SK-N-SH (cell line): ENCODE measurements around the gene PRKACA. TPM values are rescaled to one million over a fixed set of nuclear protein-coding genes. Genes with fewer than 3 reads are reported as not detected.

ENCODE experiments used
- CTCF ChIA-PET: fragments of 300-600, 350-600 bp; formaldehyde crosslinking; extraction: SDS; loops from one replicate; lab custom pipeline; 2021; lab: Yijun Ruan, JAX
- POLR2A ChIA-PET: fragments of 350-600 bp; sonication (Branson Sonifier 250); formaldehyde crosslinking; extraction: SDS; loops from one replicate; lab custom pipeline; 2020; ENCODE audit warnings: antibody characterized with exemption, inconsistent platforms; lab: Yijun Ruan, JAX
- DNase-seq: peaks from one replicate; pipeline ENCODE4 v3.0.0; 2012
- H2AFZ ChIP-seq: fragments of 200-600 bp; sonication (generic); 2 replicates; pipeline ENCODE4 v1.8.1; 2016; ENCODE audit warnings: antibody characterized with exemption, mild to moderate bottlenecking, low read depth
- H3F3A ChIP-seq: fragments of 200-600 bp; sonication (generic); replicated peaks from 2 replicates; pipeline ENCODE3; 2016; ENCODE audit warnings: antibody characterized with exemption, mild to moderate bottlenecking; ENCODE audit not compliant: insufficient read depth
- H3K27ac ChIP-seq, 2 experiments: fragments of 200-500 bp in 1 of 2; fragments of 200-600 bp in 1 of 2; sonication (Bioruptor generic) in 1 of 2; sonication (generic), shearing (Covaris generic) in 1 of 2; 2 replicates each; pipeline versions ENCODE4 v1.5.1 to v1.6.1; 2014 to 2016; ENCODE audit warnings: low read depth in 2 of 2, inconsistent platforms in 1 of 2, low read length in 1 of 2, mild to moderate bottlenecking in 1 of 2, mixed read lengths in 1 of 2
- H3K27me3 ChIP-seq: fragments of 200-600 bp; sonication (generic), shearing (Covaris generic); 2 replicates; pipeline ENCODE4 v1.6.1; 2016; ENCODE audit warnings: mixed run types; ENCODE audit not compliant: insufficient read depth
- H3K36me3 ChIP-seq, 2 experiments: fragments of 200-500 bp in 1 of 2; fragments of 200-600 bp in 1 of 2; sonication (Bioruptor generic) in 1 of 2; sonication (generic) in 1 of 2; replicated peaks in 1 of 2; 2 replicates each; pipeline versions ENCODE3 to v1.5.1; 2014 to 2016; ENCODE audit warnings: low read length in 1 of 2, mild to moderate bottlenecking in 1 of 2; ENCODE audit not compliant: insufficient read depth in 2 of 2, control insufficient read depth in 1 of 2
- H3K4me1 ChIP-seq, 2 experiments: fragments of 200-500 bp in 1 of 2; fragments of 200-600 bp in 1 of 2; sonication (Bioruptor generic) in 1 of 2; sonication (generic), shearing (Covaris generic) in 1 of 2; 2 replicates each; pipeline versions ENCODE4 v1.5.1 to v1.6.1; 2014 to 2016; ENCODE audit warnings: low read depth in 1 of 2, low read length in 1 of 2, mixed run types in 1 of 2; ENCODE audit not compliant: insufficient read depth in 2 of 2, control insufficient read depth in 1 of 2
- H3K4me2 ChIP-seq: fragments of 200-600 bp; sonication (generic), shearing (Covaris generic); 2 replicates; pipeline ENCODE4 v1.6.1; 2017; ENCODE audit warnings: mixed run types
- H3K4me3 ChIP-seq, 2 experiments: fragments of 200-500 bp in 1 of 2; fragments of 200-600 bp in 1 of 2; sonication (Bioruptor generic) in 1 of 2; sonication (generic), shearing (Covaris generic) in 1 of 2; 2 replicates each; pipeline versions ENCODE4 v1.5.1 to v1.8.1; 2014 to 2016; ENCODE audit warnings: low read depth in 2 of 2, inconsistent platforms in 1 of 2, low read length in 1 of 2, mild to moderate bottlenecking in 1 of 2, mixed read lengths in 1 of 2, moderate library complexity in 1 of 2
- H3K79me2 ChIP-seq: fragments of 200-600 bp; sonication (generic); 2 replicates; pipeline ENCODE4 v1.8.1; 2017; ENCODE audit warnings: mild to moderate bottlenecking; ENCODE audit not compliant: insufficient read depth
- H3K9ac ChIP-seq: fragments of 200-600 bp; sonication (generic); 2 replicates; pipeline ENCODE4 v1.6.1; 2017; ENCODE audit warnings: mixed run types
- H3K9me2 ChIP-seq: fragments of 200-600 bp; sonication (generic); 2 replicates; pipeline ENCODE4 v1.6.1; 2017; ENCODE audit warnings: mixed run types
- H3K9me3 ChIP-seq: fragments of 200-600 bp; sonication (generic); 2 replicates; pipeline ENCODE4 v1.6.1; 2017; ENCODE audit warnings: mixed run types, mild to moderate bottlenecking, moderate library complexity
- H4K20me1 ChIP-seq: fragments of 200-600 bp; sonication (generic); 2 replicates; pipeline ENCODE4 v1.6.1; 2017; ENCODE audit warnings: mild to moderate bottlenecking, mixed run types; ENCODE audit not compliant: insufficient read depth
- CHD2 ChIP-seq: fragments of 150-350 bp; IDR thresholded peaks from 2 replicates; pipeline ENCODE4 v1.6.1; 2018; ENCODE audit warnings: low read length; ENCODE audit not compliant: partially characterized antibody
- CTCF ChIP-seq: fragments of 200-600 bp; sonication (generic); IDR thresholded peaks from 2 replicates; pipeline ENCODE4 v1.6.1; 2017; ENCODE audit warnings: antibody characterized with exemption, mild to moderate bottlenecking, moderate library complexity
- ELF1 ChIP-seq: IDR thresholded peaks from 2 replicates; pipeline ENCODE4 v1.4.0; 2012
- EP300 ChIP-seq, 2 experiments: IDR thresholded peaks; 2 replicates each; pipeline versions ENCODE4 v1.4.0 to v1.6.1; 2012; ENCODE audit warnings: borderline replicate concordance in 1 of 2, low read depth in 1 of 2, low read length in 1 of 2
- EZH2phosphoT487 ChIP-seq: fragments of 200-600 bp; sonication (generic); IDR thresholded peaks from 2 replicates; pipeline ENCODE4 v1.6.1; 2017; ENCODE audit warnings: low read depth, mixed run types, mild to moderate bottlenecking, antibody characterized with exemption, moderate library complexity, borderline replicate concordance
- FOSL2 ChIP-seq: IDR thresholded peaks from 2 replicates; pipeline ENCODE4 v1.4.0; 2012; ENCODE audit warnings: low read depth, mild to moderate bottlenecking, moderate library complexity, borderline replicate concordance
- GABPA ChIP-seq: IDR thresholded peaks from 2 replicates; pipeline ENCODE4 v1.4.0; 2012; ENCODE audit warnings: low read depth, mild to moderate bottlenecking
- GATA2 ChIP-seq: sonication (generic); formaldehyde crosslinking; IDR thresholded peaks from 2 replicates; pipeline ENCODE4 v1.5.0; 2020; ENCODE audit warnings: mild to moderate bottlenecking, missing genetic modification reagents
- JUND ChIP-seq: IDR thresholded peaks from 2 replicates; pipeline ENCODE4 v1.4.0; 2012
- MEF2A ChIP-seq: IDR thresholded peaks from 2 replicates; pipeline ENCODE4 v1.4.0; 2012; ENCODE audit warnings: low read depth, borderline replicate concordance
- NRF1 ChIP-seq: IDR thresholded peaks from 2 replicates; pipeline ENCODE4 v1.6.1; 2012; ENCODE audit warnings: low read depth, mild to moderate bottlenecking, low read length
- PBX3 ChIP-seq: IDR thresholded peaks from 2 replicates; pipeline ENCODE4; 2012
- POLR2AphosphoS5 ChIP-seq: IDR thresholded peaks from 2 replicates; pipeline ENCODE4 v1.6.1; 2012; ENCODE audit warnings: low read depth, low read length
- RAD21 ChIP-seq: IDR thresholded peaks from 2 replicates; pipeline ENCODE4 v1.6.1; 2012; ENCODE audit warnings: mild to moderate bottlenecking, low read length
- RXRA ChIP-seq: IDR thresholded peaks from 2 replicates; pipeline ENCODE4 v1.4.0; 2012; ENCODE audit warnings: low read depth, mild to moderate bottlenecking, borderline replicate concordance
- SIN3A ChIP-seq: IDR thresholded peaks from 2 replicates; pipeline ENCODE4 v1.6.1; 2012; ENCODE audit warnings: low read depth, mild to moderate bottlenecking, low read length, moderate library complexity, borderline replicate concordance
- SMC3 ChIP-seq: IDR thresholded peaks from 2 replicates; pipeline ENCODE4 v1.6.1; 2012; ENCODE audit warnings: low read depth, low read length, improper control_type of control experiment
- TAF1 ChIP-seq: IDR thresholded peaks from 2 replicates; pipeline ENCODE4 v1.6.1; 2012; ENCODE audit warnings: low read depth, mild to moderate bottlenecking, low read length, moderate library complexity, borderline replicate concordance
- TEAD4 ChIP-seq: IDR thresholded peaks from 2 replicates; pipeline ENCODE4 v1.4.0; 2012; ENCODE audit warnings: mild to moderate bottlenecking, borderline replicate concordance; ENCODE audit not compliant: insufficient read depth
- USF2 ChIP-seq: fragments of 150-350 bp; IDR thresholded peaks from 2 replicates; pipeline ENCODE4 v1.6.1; 2017; ENCODE audit warnings: antibody characterized with exemption, low read length, low read depth, borderline replicate concordance
- WGBS: methylation state at CpG from one replicate; pipeline ENCODE4 v1.1.6; 2017; ENCODE audit warnings: low lambda C conversion rate; 5-methylcytosine and 5-hydroxymethylcytosine counted together
- polyA plus RNA-seq, 3 experiments: library from polyadenylated mRNA; depleted of rRNA; stranded (reverse); fragments of >200 nt; gene quantifications; 2 replicates each; pipeline ENCODE4 v1.2.3, GENCODE V29; 2012

Gene PRKACA
- polyA plus RNA-seq, 1 of the 3 experiments (the other 2 are of a cell fraction): 48.4 TPM

GRCh38 chr19:14105680-14106079 is 11.9 kb downstream of the PRKACA start:
- H3K9me2 ChIP-seq: no peaks in the 10 kb centered on the region
- 96% methylated on average over 8 of the region's 8 CpGs for WGBS
- POLR2A ChIA-PET: no interaction called here
- DNase-seq: no peak
- no peak overlapping the region for H3K27ac ChIP-seq
- no peaks in the 10 kb centered on the region for H4K20me1 ChIP-seq
- no peak overlapping the region for H3K9ac ChIP-seq
- H3K36me3 ChIP-seq: peaks cover 7 to 9% of the 10 kb centered on the region in 2 experiments
- peaks cover 13% of the 10 kb centered on the region; the same call in 1 of the 2 replicates for H3K79me2 ChIP-seq
- no peak for TF ChIP-seq TAF1
- TF ChIP-seq JUND: no peak
- no peak for TF ChIP-seq GABPA
- no peak for TF ChIP-seq PBX3
- no peak for TF ChIP-seq FOSL2
- TF ChIP-seq SMC3: no peak
- TF ChIP-seq GATA2 (CRISPR knock-in tag): no peak
- TF ChIP-seq NRF1: no peak
- no peak for TF ChIP-seq TEAD4
- TF ChIP-seq CHD2: no peak
- TF ChIP-seq, all 33 proteins: peak for 0
- H3K27me3 ChIP-seq: no peaks in the 10 kb centered on the region
- H3K4me3 ChIP-seq: no peak overlapping the region
- no peaks in the 10 kb centered on the region for H3K9me3 ChIP-seq
- CTCF ChIA-PET: interaction anchor here (0.8 to 1.3 kb wide), 2 partner anchors 9 to 32 kb away, joined by 3 to 4 read pairs; no protein-coding TSS in a partner anchor
- H3F3A ChIP-seq: no peaks in the 10 kb centered on the region
- no peak overlapping the region for H2AFZ ChIP-seq
- no peak overlapping the region for H3K4me2 ChIP-seq
- H3K4me1 ChIP-seq: no peaks in the 10 kb centered on the region

- ChIA-PET CTCF (interaction anchor here (1.1 to 1.7 kb wide), 2 partner anchors 29 to 31 kb away, joined by 4 to 7 read pairs; partner anchors contain the start of gene MISP3), POLR2A (no interaction called here)
- 100% methylated on average over 1 of the region's 1 CpG for WGBS
- Histone ChIP-seq H2AFZ (no peak overlapping the region), H3K27me3 (no peaks in the 10 kb centered on the region), H3K4me2 (no peak overlapping the region), H3K9me2 (no peaks in the 10 kb centered on the region), H3K79me2 (no peaks in the 10 kb centered on the region), H3K36me3 (peaks cover 7 to 10% of the 10 kb centered on the region in 2 experiments)
- TF ChIP-seq RXRA (no peak), ELF1 (no peak), TAF1 (no peak), JUND (no peak), GABPA (no peak), GATA2 (CRISPR knock-in tag) (no peak), USF2 (no peak), CHD2 (no peak), MEF2A (no peak), SMC3 (no peak), RAD21 (no peak), POLR2AphosphoS5 (no peak), EZH2phosphoT487 (no peak), EP300 (IDR thresholded peaks at IDR 0.05; ENCODE audit: borderline replicate concordance in 1 of 2, low read depth in 1 of 2, low read length in 1 of 2) (no peak), SIN3A (no peak), CTCF (no peak), FOSL2 (no peak), TEAD4 (no peak)
- TF ChIP-seq, all 33 proteins: peak for 0
- H3K4me3 ChIP-seq: no peak overlapping the region
- H3K4me1 ChIP-seq: no peaks in the 10 kb centered on the region
- no peaks in the 10 kb centered on the region for H4K20me1 ChIP-seq
- no peaks in the 10 kb centered on the region for H3F3A ChIP-seq
- H3K9ac ChIP-seq: no peak overlapping the region
- DNase-seq: no peak
- H3K9me3 ChIP-seq: no peaks in the 10 kb centered on the region
- H3K27ac ChIP-seq: no peak overlapping the region
These were observed 14.3 kb downstream of the PRKACA start for GRCh38 chr19:14103310-14103709.
